Fibroblast of the aortic adventitia (primary cell): ENCODE results near the gene KCTD16. TPM values are rescaled to one million over a fixed set of nuclear protein-coding genes. Genes with fewer than 3 reads are reported as not detected.

Experiments used
- DNase-seq: peaks from one replicate; pipeline ENCODE4 v3.0.0-alpha.2; 2010; ENCODE audit warnings: low read depth
- H3K4me3 ChIP-seq: 2 replicates; pipeline ENCODE4 v1.5.1; 2011; ENCODE audit warnings: low read depth, mild to moderate bottlenecking, control low read depth, low read length, moderate library complexity
- CTCF ChIP-seq: IDR thresholded peaks from 2 replicates; pipeline ENCODE4 v1.5.1; 2011; ENCODE audit warnings: mild to moderate bottlenecking, low read length, control low read depth, inconsistent platforms; ENCODE audit not compliant: insufficient read depth
- total RNA-seq: library from RNA; depleted of rRNA; stranded (reverse); fragments of >200 nt; gene quantifications from 2 replicates; pipeline ENCODE4 v1.2.3, GENCODE V29; 2012; ENCODE audit warnings: low replicate concordance

The KCTD16 gene
- total RNA-seq, 1 donor, result 12.6 TPM

DNA sequence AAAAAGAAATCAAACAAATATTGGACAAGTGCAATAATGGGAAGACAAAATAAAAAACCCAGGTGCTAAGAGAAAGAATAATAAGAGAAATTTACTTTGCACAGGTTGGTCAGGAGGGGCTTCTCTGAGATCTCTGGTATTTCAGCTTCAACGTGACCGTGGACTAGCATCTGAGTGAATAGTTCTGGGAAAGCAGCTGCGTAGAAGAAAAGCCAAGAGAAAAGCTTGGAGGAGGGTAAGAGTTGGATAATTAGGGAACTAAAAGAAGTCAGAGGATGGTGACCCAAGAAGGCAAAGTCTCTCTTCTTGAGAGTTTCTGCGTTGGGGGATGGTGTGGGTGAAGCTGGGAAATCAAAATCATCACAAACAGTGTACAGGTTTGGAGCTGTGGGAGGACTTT is 41.8 kb upstream of the KCTD16 start:
- TF ChIP-seq CTCF, result no peak

GRCh38 chr5:144130306-144130705 is 40.4 kb upstream of the KCTD16 start:
- DNase-seq, result no peak
- TF ChIP-seq CTCF, result no peak
- no peak overlapping the region for H3K4me3 ChIP-seq

More for the DNA sequence above, 41.8 kb upstream of the KCTD16 start:
- H3K4me3 ChIP-seq, result no peak overlapping the region
- DNase-seq, result no peak

GRCh38 chr5:144131261-144131660 is 39.4 kb upstream of the KCTD16 start:
- no peak for DNase-seq
- no peak overlapping the region for H3K4me3 ChIP-seq
- TF ChIP-seq CTCF, result no peak

DNA sequence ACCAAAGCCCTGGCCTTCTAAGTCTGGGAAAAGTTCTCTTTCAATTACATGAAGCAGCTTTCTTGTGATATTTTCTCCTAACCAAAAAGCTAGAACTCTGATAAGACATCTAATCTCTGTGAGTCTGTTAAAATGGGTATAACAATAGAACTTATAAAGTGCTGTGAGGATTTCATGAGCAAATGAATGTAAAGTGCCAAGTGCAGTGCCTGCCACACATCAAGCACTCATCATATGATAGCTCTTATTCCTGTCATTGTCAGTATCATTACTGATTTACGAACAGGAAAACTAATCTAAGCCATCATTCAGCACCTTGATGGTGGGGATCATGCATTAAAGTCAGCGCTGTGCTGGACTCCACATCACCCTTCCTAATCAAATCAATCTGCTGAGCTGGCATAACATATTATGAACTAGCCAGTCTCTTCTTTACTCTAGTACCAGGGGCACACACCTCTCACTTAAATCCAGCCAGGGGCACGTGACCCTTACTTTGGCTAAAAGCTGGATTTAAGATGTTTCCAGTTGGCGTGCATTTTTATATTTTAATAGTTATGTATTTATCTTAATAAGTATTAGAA is 37.5 kb upstream of the KCTD16 start:
- DNase-seq, result no peak
- no peak for TF ChIP-seq CTCF
- no peak overlapping the region for H3K4me3 ChIP-seq

GRCh38 chr5:144134194-144134826 is 36.4 kb upstream of the KCTD16 start:
- no peak for DNase-seq
- TF ChIP-seq CTCF, result no peak
- no peak overlapping the region for H3K4me3 ChIP-seq

- TF ChIP-seq CTCF, result no peak
- peak; percentile 19 for DNase-seq
- H3K4me3 ChIP-seq, result no peak overlapping the region
These were observed 35.4 kb upstream of the KCTD16 start for GRCh38 chr5:144135113-144135762.

DNA sequence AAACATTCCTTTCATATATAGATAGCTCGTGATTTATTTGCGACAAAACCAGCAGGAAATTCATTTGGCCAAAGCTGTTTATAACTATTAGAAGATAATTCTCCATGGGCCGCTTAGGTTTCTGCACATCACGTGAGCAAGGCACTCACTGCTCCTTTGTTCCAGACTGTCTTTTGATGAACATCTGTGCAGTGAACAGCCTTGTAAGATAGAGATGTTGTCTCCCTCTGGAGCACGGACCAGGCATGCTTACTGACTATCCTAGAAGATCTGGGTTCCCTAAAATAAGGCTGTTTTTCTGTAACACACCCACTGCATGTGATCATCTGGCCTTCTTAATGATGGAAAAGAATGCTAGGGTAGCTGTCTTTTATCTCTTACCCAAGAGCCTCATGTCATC is 31.1 kb upstream of the KCTD16 start:
- peak; percentile 39 for TF ChIP-seq CTCF
- DNase-seq, result peak; percentile 71

More for the DNA sequence above, 31.1 kb upstream of the KCTD16 start:
- no peak overlapping the region for H3K4me3 ChIP-seq
